ENCODE measurements around the gene FBXL2. TPM values are rescaled to one million over a fixed set of nuclear protein-coding genes. Genes with fewer than 3 reads are reported as not detected.

FBXL2 gene
- total RNA-seq = 1.5 TPM
- long read RNA-seq, partial matches to known transcripts = 0 of 5 reads
- long read RNA-seq, other reads (novel, unspliced or antisense) = 1 of 5 reads

- H3K27me3 ChIP-seq (ENCODE audit: low read depth) = peaks cover 14% of the 10 kb centered on the region
- peaks cover 21% of the 10 kb centered on the region for H3K4me1 ChIP-seq
- peak; percentile 71 for DNase-seq
- no peaks in the 10 kb centered on the region for H3K36me3 ChIP-seq
- H3K4me3 ChIP-seq = peak within 1 kb of the TSS; percentile 81
- H3K27ac ChIP-seq (replicated peaks) = no peak within 1 kb of the TSS
- TF ChIP-seq CTCF (IDR thresholded peaks at IDR 0.05; ENCODE audit: borderline replicate concordance) = no peak
- intact Hi-C loops (cut with micrococcal nuclease) = no loop called here
- peaks cover 10% of the 10 kb centered on the region for H3K9me3 ChIP-seq (replicated peaks)
Measured at GRCh38 chr3:33277193-33277882, at the start of gene FBXL2. Gene FBXL2 (plus strand): TSS chr3:33277442. CDS start chr3:33277513, 71 bp downstream.

- Histone ChIP-seq H3K4me3 (no peak overlapping the region), H3K9me3 (replicated peaks) (no peaks in the 10 kb centered on the region), H3K36me3 (no peaks in the 10 kb centered on the region), H3K4me1 (no peaks in the 10 kb centered on the region), H3K27me3 (ENCODE audit: low read depth) (peaks cover 12% of the 10 kb centered on the region), H3K27ac (replicated peaks) (no peak overlapping the region)
- no peak for TF ChIP-seq CTCF (IDR thresholded peaks at IDR 0.05; ENCODE audit: borderline replicate concordance)
- no peak for DNase-seq
- intact Hi-C loops (cut with micrococcal nuclease) = no loop called here
Measured at GRCh38 chr3:33229066-33229465, 48.2 kb upstream of the FBXL2 start.

- H3K4me1 ChIP-seq = no peaks in the 10 kb centered on the region
- peaks cover 12% of the 10 kb centered on the region for H3K27me3 ChIP-seq (ENCODE audit: low read depth)
- no peak overlapping the region for H3K27ac ChIP-seq (replicated peaks)
- no peak for DNase-seq
- no peak for TF ChIP-seq CTCF (IDR thresholded peaks at IDR 0.05; ENCODE audit: borderline replicate concordance)
- intact Hi-C loops (cut with micrococcal nuclease) = no loop called here
- H3K9me3 ChIP-seq (replicated peaks) = no peaks in the 10 kb centered on the region
- no peak overlapping the region for H3K4me3 ChIP-seq
- no peaks in the 10 kb centered on the region for H3K36me3 ChIP-seq
Measured at GRCh38 chr3:33229947-33230346, 47.3 kb upstream of the FBXL2 start.

- no peak overlapping the region for H3K27ac ChIP-seq (replicated peaks)
- DNase-seq = no peak
- TF ChIP-seq CTCF (IDR thresholded peaks at IDR 0.05; ENCODE audit: borderline replicate concordance) = no peak
- no peaks in the 10 kb centered on the region for H3K4me1 ChIP-seq
- H3K9me3 ChIP-seq (replicated peaks) = no peaks in the 10 kb centered on the region
- no peak overlapping the region for H3K4me3 ChIP-seq
- peaks cover 12% of the 10 kb centered on the region for H3K27me3 ChIP-seq (ENCODE audit: low read depth)
- intact Hi-C loops (cut with micrococcal nuclease) = no loop called here
- no peaks in the 10 kb centered on the region for H3K36me3 ChIP-seq
Measured at GRCh38 chr3:33231756-33232465, 45.3 kb upstream of the FBXL2 start.

GRCh38 chr3:33233884-33234283, 43.4 kb upstream of the FBXL2 start:
- H3K4me3 ChIP-seq = no peak overlapping the region
- no peak for TF ChIP-seq CTCF (IDR thresholded peaks at IDR 0.05; ENCODE audit: borderline replicate concordance)
- no peaks in the 10 kb centered on the region for H3K4me1 ChIP-seq
- peaks cover 12% of the 10 kb centered on the region for H3K27me3 ChIP-seq (ENCODE audit: low read depth)
- no peak overlapping the region for H3K27ac ChIP-seq (replicated peaks)
- H3K36me3 ChIP-seq = no peaks in the 10 kb centered on the region
- intact Hi-C loops (cut with micrococcal nuclease) = no loop called here
- no peaks in the 10 kb centered on the region for H3K9me3 ChIP-seq (replicated peaks)
- no peak for DNase-seq
